ENCODE data around the gene CRYGN.

CRYGN gene

GRCh38 chr7:151402029-151402835 lies 37.7 kb downstream of the CRYGN start:
- TF ChIP-seq MYC (IDR thresholded peaks at IDR 0.05; ENCODE audit: low read depth, low read length) = no peak
- TF ChIP-seq MAX (IDR thresholded peaks at IDR 0.05; ENCODE audit: low read depth, low read length) = no peak
- no peak for TF ChIP-seq CTCF (IDR thresholded peaks at IDR 0.05; ENCODE audit: low read depth, low read length)
- no peak for TF ChIP-seq POLR2A (IDR thresholded peaks at IDR 0.05; ENCODE audit: extremely low read depth, insufficient read length)

DNA sequence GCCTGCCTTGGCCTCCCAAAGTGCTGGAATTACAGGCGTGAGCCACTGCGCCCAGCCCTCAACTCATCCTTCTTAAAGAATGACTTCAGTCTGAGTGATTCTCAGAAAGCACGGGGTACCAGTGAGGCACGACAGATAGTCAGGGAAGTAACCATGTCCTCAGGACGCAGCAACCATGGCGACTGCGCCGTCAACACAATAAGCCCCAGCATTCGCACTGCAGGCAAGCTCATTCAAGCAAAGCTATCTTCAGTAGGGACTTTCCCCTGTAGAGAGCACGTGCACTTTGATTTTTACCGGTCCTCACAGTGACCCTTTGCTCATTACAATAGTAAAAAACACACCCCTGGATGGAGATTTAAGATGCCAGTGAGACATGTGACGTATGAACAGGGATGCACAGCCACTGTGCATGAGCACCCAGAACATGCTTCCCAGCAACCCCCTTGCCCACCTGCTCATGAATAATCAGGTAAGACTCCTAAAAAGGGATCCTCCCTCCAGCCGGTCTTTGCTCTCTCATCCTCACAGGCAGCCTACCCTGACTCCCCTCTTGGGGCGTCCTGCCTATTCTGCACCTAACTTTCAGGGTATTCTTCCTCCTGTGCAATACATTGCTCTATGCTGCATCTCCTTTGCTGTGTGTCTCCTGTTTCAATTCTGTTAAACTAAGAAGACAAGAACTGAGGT lies 39.2 kb downstream of the CRYGN start:
- TF ChIP-seq MYC (IDR thresholded peaks at IDR 0.05; ENCODE audit: low read depth, low read length) (no peak), CTCF (IDR thresholded peaks at IDR 0.05; ENCODE audit: low read depth, low read length) (no peak), POLR2A (IDR thresholded peaks at IDR 0.05; ENCODE audit: extremely low read depth, insufficient read length) (no peak), MAX (IDR thresholded peaks at IDR 0.05; ENCODE audit: low read depth, low read length) (no peak)
- no peak overlapping the region for H3K4me3 ChIP-seq (ENCODE audit: low read depth, low read length)
- DNase-seq (ENCODE audit: low read depth) = no peak

More at GRCh38 chr7:151402029-151402835, 37.7 kb downstream of the CRYGN start:
- no peak overlapping the region for H3K4me3 ChIP-seq (ENCODE audit: low read depth, low read length)
- DNase-seq (ENCODE audit: low read depth) = no peak

DNA sequence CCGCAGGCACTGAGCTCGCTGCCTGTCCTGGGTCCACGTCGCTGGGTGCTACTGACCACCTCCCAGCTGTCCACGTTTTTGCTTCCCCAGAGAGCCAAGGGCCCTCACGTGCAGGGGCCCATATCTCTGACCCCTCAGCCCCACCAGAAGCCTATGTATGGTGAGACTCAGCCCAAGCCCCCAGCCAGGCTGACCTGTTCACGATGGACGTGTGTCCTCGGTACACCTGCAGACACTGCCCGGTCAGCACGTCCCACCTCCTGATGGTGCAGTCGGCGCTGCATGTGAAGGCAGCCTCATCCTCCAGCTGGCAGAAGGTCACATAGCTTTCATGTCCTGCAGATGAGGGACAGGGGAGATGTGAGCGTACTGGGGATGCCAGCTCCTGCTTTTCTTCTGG lies 40.0 kb downstream of the CRYGN start:
- no peak for TF ChIP-seq POLR2A (IDR thresholded peaks at IDR 0.05; ENCODE audit: extremely low read depth, insufficient read length)
- no peak overlapping the region for H3K4me3 ChIP-seq (ENCODE audit: low read depth, low read length)
- no peak for DNase-seq (ENCODE audit: low read depth)

DNA sequence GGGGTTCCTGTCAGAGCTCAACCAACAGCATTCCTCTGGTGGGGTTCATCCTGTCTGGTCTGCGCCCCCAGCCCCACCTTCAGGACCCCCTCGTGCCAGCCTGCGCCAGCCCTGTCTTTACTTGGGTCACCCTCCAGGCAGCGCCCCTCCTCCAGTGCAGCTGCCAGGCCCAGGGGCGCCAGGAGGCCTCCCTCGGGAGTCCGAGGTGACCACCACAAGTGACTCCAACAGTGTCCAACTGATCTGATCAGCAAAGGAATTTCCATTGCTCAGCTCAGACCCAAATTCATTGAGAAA lies 40.7 kb downstream of the CRYGN start:
- TF ChIP-seq MAX (IDR thresholded peaks at IDR 0.05; ENCODE audit: low read depth, low read length) (no peak), CTCF (IDR thresholded peaks at IDR 0.05; ENCODE audit: low read depth, low read length) (no peak), POLR2A (IDR thresholded peaks at IDR 0.05; ENCODE audit: extremely low read depth, insufficient read length) (no peak), MYC (IDR thresholded peaks at IDR 0.05; ENCODE audit: low read depth, low read length) (no peak)
- no peak overlapping the region for H3K4me3 ChIP-seq (ENCODE audit: low read depth, low read length)

GRCh38 chr7:151398446-151399304 lies 41.3 kb downstream of the CRYGN start:
- H3K4me3 ChIP-seq (ENCODE audit: low read depth, low read length) = no peak overlapping the region
- no peak for TF ChIP-seq MYC (IDR thresholded peaks at IDR 0.05; ENCODE audit: low read depth, low read length)
- no peak for TF ChIP-seq MAX (IDR thresholded peaks at IDR 0.05; ENCODE audit: low read depth, low read length)
- TF ChIP-seq CTCF (IDR thresholded peaks at IDR 0.05; ENCODE audit: low read depth, low read length) = no peak
- no peak for TF ChIP-seq POLR2A (IDR thresholded peaks at IDR 0.05; ENCODE audit: extremely low read depth, insufficient read length)
- DNase-seq (ENCODE audit: low read depth) = no peak

More for the DNA sequence above, 40.7 kb downstream of the CRYGN start:
- no peak for DNase-seq (ENCODE audit: low read depth)

- no peak overlapping the region for H3K4me3 ChIP-seq (ENCODE audit: low read depth, low read length)
- no peak for DNase-seq (ENCODE audit: low read depth)
- TF ChIP-seq MAX (IDR thresholded peaks at IDR 0.05; ENCODE audit: low read depth, low read length) (no peak), MYC (IDR thresholded peaks at IDR 0.05; ENCODE audit: low read depth, low read length) (no peak), POLR2A (IDR thresholded peaks at IDR 0.05; ENCODE audit: extremely low read depth, insufficient read length) (no peak), CTCF (IDR thresholded peaks at IDR 0.05; ENCODE audit: low read depth, low read length) (no peak)
Observed at GRCh38 chr7:151397026-151397425, 42.9 kb downstream of the CRYGN start.
